Thyroid gland (tissue), 4 donors: ENCODE measurements around the gene CCDC15. TPM values are rescaled to one million over a fixed set of nuclear protein-coding genes. Genes with fewer than 3 reads are reported as not detected.

Experiments
- DNase-seq, 2 donors: peaks; one replicate each; pipeline ENCODE4 v3.0.0-alpha.2; 2019
- H3K27ac ChIP-seq, 3 donors: fragments of 200-600 bp; sonication (generic); 1 replicate in 2 of 3; 2 replicates in 1 of 3; pipeline ENCODE4 v1.5.1; 2016 to 2019; ENCODE audit warnings: mild to moderate bottlenecking in 1 of 3, moderate library complexity in 1 of 3
- H3K27me3 ChIP-seq: fragments of 200-600 bp; sonication (generic); one replicate; pipeline ENCODE4 v1.5.1; 2019
- H3K36me3 ChIP-seq, 2 donors: fragments of 200-600 bp; sonication (generic); one replicate each; pipeline ENCODE4 v1.5.1; 2016 to 2019
- H3K4me1 ChIP-seq, 2 donors: fragments of 200-600 bp; sonication (generic); one replicate each; pipeline ENCODE4 v1.5.1; 2017 to 2019
- H3K4me3 ChIP-seq, 3 donors: fragments of 200-600 bp; sonication (generic); replicated peaks in 1 of 3; 1 replicate in 2 of 3; 2 replicates in 1 of 3; pipeline ENCODE4 v1.5.1; 2016; ENCODE audit warnings: mild to moderate bottlenecking in 1 of 3
- H3K9me3 ChIP-seq: fragments of 200-600 bp; sonication (generic); one replicate; pipeline ENCODE4 v1.5.1; 2017
- POLR2A ChIP-seq, 2 donors: fragments of 450-650 bp; IDR thresholded peaks; one replicate each; pipeline ENCODE4 v1.6.1; 2017; ENCODE audit warnings: antibody characterized with exemption in 2 of 2, mild to moderate bottlenecking in 2 of 2, moderate library complexity in 1 of 2
- WGBS, 2 donors: methylation state at CpG; one replicate each; pipeline ENCODE4 v1.1.5; 2017; 5-methylcytosine and 5-hydroxymethylcytosine counted together
- intact Hi-C: fragments of 100-400 bp; cut with DNase I; formaldehyde crosslinking; loops from one replicate; pipeline ENCODE4 v1.15.1; 2023
- total RNA-seq, 4 donors: library from RNA; depleted of rRNA; stranded (reverse); fragments of >200 nt; gene quantifications; one replicate each; pipeline ENCODE4 v1.2.3, GENCODE V29; 2016
- TF ChIP-seq, protein P1 (sequence below), 6 experiments: fragments of 200-600 bp in 3 of 6; fragments of 450-650 bp in 3 of 6; sonication (generic) in 3 of 6; IDR thresholded peaks; one replicate each; pipeline ENCODE4 v1.5.1; 2016 to 2019; ENCODE audit warnings: antibody characterized with exemption in 6 of 6, mild to moderate bottlenecking in 2 of 6, inconsistent platforms in 1 of 6, moderate library complexity in 1 of 6

CCDC15 gene
- total RNA-seq, 4 donors from 2014 or later: 0.33 to 2.8 (median 1.1) TPM

GRCh38 chr11:125062931-125063428 is 109.0 kb downstream of the CCDC15 start, which contains the start of gene SLC37A2:
Gene SLC37A2, plus strand, starts transcription at chr11:125063305. Its CDS starts 63 bp downstream, at chr11:125063368.
- intact Hi-C loops: no loop called here
- Histone ChIP-seq H3K27ac (peak within 1 kb of the TSS in 2 of 3 donors; percentile 20 to 36), H3K4me1 (peaks cover 8 to 9% of the 10 kb centered on the region in 2 donors), H3K27me3 (no peaks in the 10 kb centered on the region), H3K9me3 (no peaks in the 10 kb centered on the region), H3K36me3 (no peaks in the 10 kb centered on the region), H3K4me3 (peak within 1 kb of the TSS; percentile 19 to 72 (median 56))
- TF ChIP-seq, protein P1, sequence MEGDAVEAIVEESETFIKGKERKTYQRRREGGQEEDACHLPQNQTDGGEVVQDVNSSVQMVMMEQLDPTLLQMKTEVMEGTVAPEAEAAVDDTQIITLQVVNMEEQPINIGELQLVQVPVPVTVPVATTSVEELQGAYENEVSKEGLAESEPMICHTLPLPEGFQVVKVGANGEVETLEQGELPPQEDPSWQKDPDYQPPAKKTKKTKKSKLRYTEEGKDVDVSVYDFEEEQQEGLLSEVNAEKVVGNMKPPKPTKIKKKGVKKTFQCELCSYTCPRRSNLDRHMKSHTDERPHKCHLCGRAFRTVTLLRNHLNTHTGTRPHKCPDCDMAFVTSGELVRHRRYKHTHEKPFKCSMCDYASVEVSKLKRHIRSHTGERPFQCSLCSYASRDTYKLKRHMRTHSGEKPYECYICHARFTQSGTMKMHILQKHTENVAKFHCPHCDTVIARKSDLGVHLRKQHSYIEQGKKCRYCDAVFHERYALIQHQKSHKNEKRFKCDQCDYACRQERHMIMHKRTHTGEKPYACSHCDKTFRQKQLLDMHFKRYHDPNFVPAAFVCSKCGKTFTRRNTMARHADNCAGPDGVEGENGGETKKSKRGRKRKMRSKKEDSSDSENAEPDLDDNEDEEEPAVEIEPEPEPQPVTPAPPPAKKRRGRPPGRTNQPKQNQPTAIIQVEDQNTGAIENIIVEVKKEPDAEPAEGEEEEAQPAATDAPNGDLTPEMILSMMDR (IDR thresholded peaks at IDR 0.05): peak in 2 of 6 experiments; percentile 27 to 33
- peak in 1 of 2 donors; percentile 49 for TF ChIP-seq POLR2A (IDR thresholded peaks at IDR 0.05)
- 0% methylated on average over 9 of the region's 46 CpGs; no CpG with 5 or more reads in 1 of the 2 donors for WGBS, 2 donors
- peak; percentile 68 to 69 for DNase-seq

GRCh38 chr11:125063429-125064043 is 109.5 kb downstream of the CCDC15 start:
- Histone ChIP-seq H3K36me3 (no peaks in the 10 kb centered on the region), H3K27me3 (no peaks in the 10 kb centered on the region), H3K4me3 (peak overlapping the region; percentile 19 to 72 (median 56)), H3K9me3 (no peaks in the 10 kb centered on the region), H3K27ac (peak overlapping the region in 1 of 3 donors; percentile 20), H3K4me1 (peaks cover 8 to 9% of the 10 kb centered on the region in 2 donors)
- intact Hi-C loops: no loop called here
- no peak for DNase-seq
- WGBS, 2 donors: 4 to 24% methylated on average over 3 to 31 of the region's 38 CpGs
- TF ChIP-seq, protein P1 (IDR thresholded peaks at IDR 0.05): no peak
- TF ChIP-seq POLR2A (IDR thresholded peaks at IDR 0.05): no peak

- TF ChIP-seq, protein P1 (IDR thresholded peaks at IDR 0.05): no peak
- TF ChIP-seq POLR2A (IDR thresholded peaks at IDR 0.05): no peak
- no peak for DNase-seq
- Histone ChIP-seq H3K4me1 (peaks cover 8 to 9% of the 10 kb centered on the region in 2 donors), H3K27ac (no peak overlapping the region), H3K27me3 (no peaks in the 10 kb centered on the region), H3K36me3 (no peaks in the 10 kb centered on the region), H3K9me3 (no peaks in the 10 kb centered on the region), H3K4me3 (no peak overlapping the region)
- intact Hi-C loops: no loop called here
- WGBS, 2 donors: 73 to 78% methylated on average over 7 of the region's 7 CpGs
Observed at GRCh38 chr11:125064070-125064469, 110.1 kb downstream of the CCDC15 start.

GRCh38 chr11:125068368-125068767 is 114.4 kb downstream of the CCDC15 start:
- DNase-seq: no peak
- Histone ChIP-seq H3K27me3 (no peaks in the 10 kb centered on the region), H3K4me3 (no peak overlapping the region), H3K36me3 (no peaks in the 10 kb centered on the region), H3K4me1 (peaks cover 6% of the 10 kb centered on the region in 2 donors), H3K9me3 (no peaks in the 10 kb centered on the region), H3K27ac (no peak overlapping the region)
- 92 to 94% methylated on average over 4 of the region's 4 CpGs for WGBS, 2 donors
- intact Hi-C loops: no loop called here
- TF ChIP-seq, protein P1 (IDR thresholded peaks at IDR 0.05): no peak
- no peak for TF ChIP-seq POLR2A (IDR thresholded peaks at IDR 0.05)

DNA sequence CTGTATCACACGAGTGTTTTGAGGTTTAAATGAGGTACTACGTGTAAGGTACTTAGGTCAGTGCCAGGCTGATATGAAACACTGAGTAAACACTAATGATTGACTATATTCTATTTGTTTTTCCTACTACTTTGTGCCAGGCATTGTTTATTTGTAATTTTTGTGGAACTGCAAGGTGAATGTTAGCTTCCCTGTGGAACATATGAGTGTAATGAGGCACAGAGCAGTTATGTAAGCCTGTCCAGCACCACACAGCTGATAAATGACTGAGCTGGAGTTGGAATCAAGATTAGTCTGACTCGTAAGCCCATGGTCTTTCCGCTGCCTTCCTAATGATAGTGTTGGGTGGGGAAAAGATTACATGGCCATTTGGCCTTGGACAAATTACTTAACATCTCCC is 115.0 kb downstream of the CCDC15 start:
- H3K4me1 ChIP-seq: no peaks in the 10 kb centered on the region
- no peak overlapping the region for H3K4me3 ChIP-seq
- 85 to 86% methylated on average over 4 of the region's 4 CpGs for WGBS, 2 donors
- H3K9me3 ChIP-seq: no peaks in the 10 kb centered on the region
- no peak for DNase-seq
- TF ChIP-seq, protein P1 (IDR thresholded peaks at IDR 0.05): no peak
- no peak for TF ChIP-seq POLR2A (IDR thresholded peaks at IDR 0.05)
- H3K27me3 ChIP-seq: no peaks in the 10 kb centered on the region
- intact Hi-C loops: no loop called here
- H3K36me3 ChIP-seq: no peaks in the 10 kb centered on the region
- no peak overlapping the region for H3K27ac ChIP-seq
